GM19467 (cell line): Measurements from ENCODE around the gene DNM3.
"Not testable (repeated sequence)": the region's sequence is repeated elsewhere in the genome, so short reads cannot be mapped to it uniquely, and the experiment has no call there.

ENCODE experiments used
- ATAC-seq: cut with Tn5 transposase; IDR thresholded peaks from one replicate; pipeline ENCODE4 v1.9.1; 2021; ENCODE audit warnings: mild to moderate bottlenecking, moderate library complexity; ENCODE audit not compliant: unreplicated experiment

The DNM3 gene

GRCh38 chr1:172298911-172299310, 457.6 kb downstream of the DNM3 start:
- no peak for ATAC-seq

DNA sequence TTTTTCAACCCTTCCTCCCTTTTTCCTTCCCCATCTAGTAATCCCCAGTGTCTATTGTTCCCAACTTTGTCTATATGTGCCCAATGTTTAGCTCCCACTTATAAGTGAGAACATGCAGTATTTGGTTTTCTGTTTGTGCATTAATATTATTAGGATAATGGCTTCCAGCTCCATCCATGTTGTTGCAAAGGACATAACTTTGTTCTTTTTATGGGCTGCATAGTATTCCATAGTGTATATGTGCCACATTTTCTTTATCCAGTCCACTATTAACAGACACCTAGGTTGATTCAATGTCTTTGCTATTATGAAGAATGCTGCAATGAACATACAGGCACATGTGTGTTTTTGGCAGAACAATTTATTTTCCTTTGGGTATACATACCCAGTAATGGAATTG, 458.2 kb downstream of the DNM3 start:
- ATAC-seq = no peak

GRCh38 chr1:172307508-172307907, 466.2 kb downstream of the DNM3 start:
- ATAC-seq = not testable (repeated sequence)

- no peak for ATAC-seq
Measured at GRCh38 chr1:172308142-172308541, 466.8 kb downstream of the DNM3 start.

- no peak for ATAC-seq
Measured at GRCh38 chr1:172308577-172308976, 467.3 kb downstream of the DNM3 start.

DNA sequence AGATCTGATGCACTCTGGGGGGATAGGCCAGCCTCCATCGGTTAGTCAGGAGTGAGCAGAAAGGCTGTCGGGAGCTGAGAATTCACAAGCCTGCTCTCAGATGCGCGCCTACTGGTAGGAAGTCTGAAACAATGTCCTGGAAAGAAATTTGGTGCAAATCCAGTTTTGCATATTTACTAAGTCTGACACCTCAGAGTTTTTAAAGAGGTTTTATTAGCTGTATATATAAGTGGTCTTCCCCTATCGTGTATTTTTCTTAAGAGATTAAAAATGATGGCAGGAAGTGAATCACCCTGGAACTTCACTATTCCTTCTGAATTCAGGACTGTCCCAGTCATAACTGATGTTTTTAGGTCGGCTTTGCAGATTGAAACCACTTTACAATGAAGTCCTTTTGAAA, 479.4 kb downstream of the DNM3 start:
- no peak for ATAC-seq

DNA sequence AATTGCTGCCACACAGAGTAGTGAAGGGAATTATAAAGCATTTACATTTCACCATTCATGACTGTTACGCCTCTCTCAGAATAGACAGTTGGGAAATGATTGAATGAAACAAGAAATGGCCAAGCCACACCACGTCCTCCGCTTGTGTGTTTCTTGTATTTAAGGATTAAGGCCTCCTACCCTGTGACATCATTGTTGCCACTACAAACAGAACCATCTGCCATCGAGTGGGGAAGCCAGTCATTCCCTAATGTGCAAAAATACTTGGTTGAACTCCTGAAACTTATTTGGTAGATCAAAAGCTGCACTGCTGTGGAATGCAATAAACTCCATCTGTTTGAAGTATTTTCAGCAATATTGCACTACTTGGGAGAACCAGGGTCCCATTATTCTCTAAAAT, 480.2 kb downstream of the DNM3 start:
- ATAC-seq = no peak

GRCh38 chr1:172322219-172323061, 481.1 kb downstream of the DNM3 start:
- no peak for ATAC-seq

- ATAC-seq = no peak
Measured at GRCh38 chr1:172323686-172324085, 482.4 kb downstream of the DNM3 start.

DNA sequence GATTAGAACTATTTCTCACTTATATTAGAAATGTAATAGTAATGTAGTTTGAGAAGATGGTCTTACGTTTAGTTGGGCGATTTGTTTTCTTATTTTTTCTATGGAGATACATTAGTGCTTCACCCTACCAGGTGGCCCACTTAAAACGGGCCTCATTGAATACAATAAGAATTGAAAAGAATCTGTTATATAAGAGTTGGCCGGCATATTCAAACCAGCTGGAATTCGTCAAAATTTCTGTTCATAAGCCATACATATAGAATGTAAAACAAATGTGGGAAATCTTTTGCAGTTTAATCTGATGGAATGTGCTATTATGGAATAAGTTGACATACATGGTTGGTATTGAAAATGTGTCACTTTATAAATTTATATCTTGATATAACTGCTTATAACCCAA, 482.8 kb downstream of the DNM3 start:
- ATAC-seq = no peak

DNA sequence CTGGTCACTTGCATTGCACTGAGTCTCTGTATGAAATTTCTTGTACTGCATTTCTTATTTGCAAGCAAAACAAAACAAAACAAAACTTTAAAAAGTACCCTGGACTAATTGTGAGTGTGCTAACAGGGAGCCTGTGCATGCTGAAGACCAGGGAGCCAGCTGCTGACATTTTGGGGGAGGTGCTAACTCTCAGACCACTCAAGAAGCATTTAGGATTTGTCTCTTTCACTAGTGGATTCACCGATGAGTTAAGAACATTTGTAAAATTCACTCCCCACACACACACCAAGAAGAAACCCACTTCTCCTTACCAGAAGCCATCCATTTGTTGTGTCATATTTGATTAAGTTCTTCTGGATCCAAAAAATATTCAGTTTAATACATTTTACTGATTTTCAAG, 483.5 kb downstream of the DNM3 start:
- no peak for ATAC-seq

DNA sequence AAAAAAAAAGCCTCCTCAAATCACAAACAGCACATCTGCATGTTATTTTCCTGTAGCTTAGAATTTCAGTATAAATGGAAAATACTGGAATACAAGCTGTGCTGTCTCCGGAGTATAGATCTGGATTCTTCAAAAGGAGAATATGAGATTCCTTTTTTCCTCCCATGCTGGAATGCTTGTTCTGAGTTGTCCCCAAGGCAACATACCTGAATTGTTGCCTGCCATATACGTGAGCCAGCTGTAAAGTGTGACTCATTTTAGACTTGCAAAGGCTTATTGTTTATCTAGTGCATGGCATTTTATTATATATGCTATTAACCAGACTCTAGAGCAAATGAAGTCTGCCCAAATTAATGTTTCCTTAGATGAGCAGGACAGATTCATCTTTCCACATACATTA, 484.2 kb downstream of the DNM3 start:
- ATAC-seq = no peak

DNA sequence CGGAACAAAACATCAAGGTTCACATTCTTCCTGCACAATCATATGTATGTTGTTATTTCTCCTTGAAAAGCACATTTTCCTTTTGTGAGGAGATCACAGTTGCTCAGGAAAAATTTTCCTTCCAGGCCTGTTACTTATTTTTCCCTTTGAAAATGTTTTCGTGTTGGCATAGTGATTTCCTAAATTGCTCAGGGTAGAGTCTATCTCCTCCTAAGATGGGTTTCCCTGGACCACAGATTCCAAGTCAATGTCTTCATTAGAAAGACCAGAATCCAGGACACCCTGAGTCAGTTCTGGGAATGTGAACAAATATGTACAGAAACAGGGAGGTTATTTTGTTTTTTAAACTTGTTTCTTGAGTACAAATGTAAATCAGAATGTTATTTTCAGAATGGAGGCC, 484.8 kb downstream of the DNM3 start:
- ATAC-seq = no peak

- no peak for ATAC-seq
Measured at GRCh38 chr1:172328266-172328665, 487.0 kb downstream of the DNM3 start.

DNA sequence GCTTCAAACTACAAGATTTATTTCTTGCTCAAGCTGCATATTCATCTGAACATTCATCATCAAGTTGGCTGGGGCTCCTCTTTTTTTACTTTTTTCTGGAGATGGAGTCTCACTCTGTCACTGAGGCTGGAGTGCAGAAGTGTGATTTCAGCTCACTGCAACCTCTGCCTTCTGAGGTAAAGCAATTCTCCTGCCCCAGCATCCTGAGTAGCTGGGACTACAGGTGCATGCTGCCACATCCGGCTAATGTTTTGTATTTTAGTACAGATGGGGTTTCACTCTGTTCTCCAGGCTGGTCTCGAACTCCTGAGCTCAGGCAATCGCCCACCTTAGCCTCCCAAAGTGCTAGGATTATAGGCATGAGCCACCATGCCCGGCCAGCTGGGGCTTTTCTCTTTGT, 490.9 kb downstream of the DNM3 start:
- no peak for ATAC-seq

- ATAC-seq = no peak
Measured at GRCh38 chr1:172335377-172335776, 494.1 kb downstream of the DNM3 start.

DNA sequence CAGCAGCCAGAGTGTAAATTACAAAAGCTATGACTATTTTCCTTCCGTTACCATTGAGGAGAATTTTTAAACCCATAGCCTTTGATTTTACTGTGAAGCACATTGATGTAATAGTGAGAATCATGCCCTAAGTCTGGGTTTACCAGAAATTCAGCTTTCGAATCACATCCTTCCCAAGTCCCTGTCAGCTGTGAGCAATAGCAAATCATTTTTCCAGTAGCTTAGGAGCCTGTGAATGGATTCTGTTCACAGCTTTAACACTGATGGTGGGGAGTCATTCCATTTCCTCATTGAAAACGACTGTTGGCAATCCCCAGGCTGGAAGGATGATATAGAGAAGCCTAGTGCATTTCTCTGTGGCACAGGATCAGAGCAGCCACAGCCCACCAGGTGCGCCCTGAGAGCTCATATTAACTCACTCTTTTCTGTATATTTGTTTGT, 497.0 kb downstream of the DNM3 start:
- no peak for ATAC-seq

DNA sequence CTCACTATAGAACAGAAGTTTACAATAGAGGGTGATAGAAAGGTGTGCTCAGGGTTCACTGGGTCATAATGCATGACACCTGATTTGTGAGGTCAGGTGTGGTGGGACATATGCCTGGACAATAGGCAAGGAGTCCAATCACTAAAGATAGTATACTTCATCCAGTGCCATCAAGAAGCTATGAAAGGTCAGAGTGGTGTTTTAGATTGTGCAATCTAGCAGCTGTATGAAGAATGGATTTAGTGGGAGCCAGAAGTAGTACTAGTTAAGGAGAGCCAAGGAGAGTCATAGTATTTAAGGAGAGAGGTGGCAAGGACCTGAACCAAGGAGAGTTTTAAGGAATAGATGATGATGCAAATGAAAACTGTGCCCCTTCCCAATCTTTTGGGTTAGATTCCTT, 498.5 kb downstream of the DNM3 start:
- no peak for ATAC-seq

DNA sequence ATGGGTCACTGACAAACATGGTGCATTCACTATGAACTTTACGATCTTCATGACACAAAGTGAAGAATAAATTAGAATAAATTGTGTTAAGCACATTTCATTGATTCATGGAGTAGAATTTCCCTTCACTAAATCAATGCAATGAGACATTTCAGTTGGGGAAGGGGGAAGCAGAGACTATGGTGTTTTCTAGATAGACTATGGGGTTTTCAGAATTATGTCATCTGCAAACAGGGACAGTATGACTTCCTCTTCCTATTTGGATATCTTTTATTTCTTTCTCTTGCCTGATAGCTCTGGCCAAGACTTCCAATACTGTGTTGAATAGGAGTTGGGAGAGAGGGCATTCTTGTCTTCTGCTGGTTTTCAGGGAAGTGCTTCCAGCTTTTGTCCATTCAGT, 499.2 kb downstream of the DNM3 start:
- ATAC-seq = no peak

- ATAC-seq = no peak
Measured at GRCh38 chr1:172341697-172342096, 500.4 kb downstream of the DNM3 start.

DNA sequence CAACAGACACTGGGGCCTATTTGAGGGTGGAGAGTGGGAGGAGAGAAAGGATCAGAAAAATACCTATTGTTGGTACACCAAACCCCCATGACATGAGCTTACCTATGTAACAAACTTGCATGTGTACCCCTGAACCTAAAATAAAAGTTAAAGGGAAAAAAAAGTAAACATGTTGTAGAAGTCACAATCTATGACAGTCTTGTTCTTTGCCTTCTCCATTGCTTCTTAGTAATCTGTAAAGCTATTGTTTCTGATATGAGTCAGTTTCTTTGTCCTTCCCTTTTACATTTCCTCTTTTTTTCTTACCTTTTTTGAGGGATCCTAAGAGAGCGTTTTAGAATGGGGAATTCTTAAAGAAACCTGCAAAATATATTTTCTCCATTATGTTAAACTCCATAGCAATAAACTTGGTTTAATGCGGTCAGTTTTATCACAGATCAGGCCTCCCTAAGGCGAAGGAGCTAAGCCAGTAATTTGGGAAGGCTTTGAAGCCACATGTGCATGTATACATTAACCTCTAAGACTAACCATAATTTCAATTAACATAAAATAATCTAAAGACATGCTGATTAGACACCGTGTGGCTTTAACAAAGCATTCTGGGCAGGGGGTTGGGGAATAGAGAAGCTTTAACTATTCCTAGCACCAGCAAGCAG, 501.4 kb downstream of the DNM3 start:
- ATAC-seq = no peak
